LNCaP clone FGC (cell line): ENCODE measurements around the gene BRIP1.

Experiments used
- DNase-seq: peaks from one replicate; pipeline ENCODE4 v3.0.0-alpha.2; 2011; ENCODE audit warnings: low read depth
- H3K4me3 ChIP-seq: 2 replicates; pipeline ENCODE4 v1.5.1; 2011; ENCODE audit warnings: mild to moderate bottlenecking, low read depth, low read length, control low read depth
- TF ChIP-seq, protein P1 (sequence below): IDR thresholded peaks from 2 replicates; pipeline ENCODE4 v1.5.1; 2012; ENCODE audit warnings: mild to moderate bottlenecking; ENCODE audit not compliant: control insufficient read depth, insufficient read depth; ENCODE audit errors: extremely low read depth

Gene BRIP1

GRCh38 chr17:61877837-61878236 lies 14.5 kb upstream of the BRIP1 start:
- no peak for DNase-seq
- TF ChIP-seq, protein P1, sequence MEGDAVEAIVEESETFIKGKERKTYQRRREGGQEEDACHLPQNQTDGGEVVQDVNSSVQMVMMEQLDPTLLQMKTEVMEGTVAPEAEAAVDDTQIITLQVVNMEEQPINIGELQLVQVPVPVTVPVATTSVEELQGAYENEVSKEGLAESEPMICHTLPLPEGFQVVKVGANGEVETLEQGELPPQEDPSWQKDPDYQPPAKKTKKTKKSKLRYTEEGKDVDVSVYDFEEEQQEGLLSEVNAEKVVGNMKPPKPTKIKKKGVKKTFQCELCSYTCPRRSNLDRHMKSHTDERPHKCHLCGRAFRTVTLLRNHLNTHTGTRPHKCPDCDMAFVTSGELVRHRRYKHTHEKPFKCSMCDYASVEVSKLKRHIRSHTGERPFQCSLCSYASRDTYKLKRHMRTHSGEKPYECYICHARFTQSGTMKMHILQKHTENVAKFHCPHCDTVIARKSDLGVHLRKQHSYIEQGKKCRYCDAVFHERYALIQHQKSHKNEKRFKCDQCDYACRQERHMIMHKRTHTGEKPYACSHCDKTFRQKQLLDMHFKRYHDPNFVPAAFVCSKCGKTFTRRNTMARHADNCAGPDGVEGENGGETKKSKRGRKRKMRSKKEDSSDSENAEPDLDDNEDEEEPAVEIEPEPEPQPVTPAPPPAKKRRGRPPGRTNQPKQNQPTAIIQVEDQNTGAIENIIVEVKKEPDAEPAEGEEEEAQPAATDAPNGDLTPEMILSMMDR, result no peak
- H3K4me3 ChIP-seq, result no peak overlapping the region

- TF ChIP-seq, protein P1, result no peak
- no peak overlapping the region for H3K4me3 ChIP-seq
- DNase-seq, result no peak
These were observed 12.5 kb upstream of the BRIP1 start for GRCh38 chr17:61875804-61876203.

- no peak overlapping the region for H3K4me3 ChIP-seq
- TF ChIP-seq, protein P1, result no peak
These were observed 12.0 kb upstream of the BRIP1 start for GRCh38 chr17:61875285-61875684.

DNA sequence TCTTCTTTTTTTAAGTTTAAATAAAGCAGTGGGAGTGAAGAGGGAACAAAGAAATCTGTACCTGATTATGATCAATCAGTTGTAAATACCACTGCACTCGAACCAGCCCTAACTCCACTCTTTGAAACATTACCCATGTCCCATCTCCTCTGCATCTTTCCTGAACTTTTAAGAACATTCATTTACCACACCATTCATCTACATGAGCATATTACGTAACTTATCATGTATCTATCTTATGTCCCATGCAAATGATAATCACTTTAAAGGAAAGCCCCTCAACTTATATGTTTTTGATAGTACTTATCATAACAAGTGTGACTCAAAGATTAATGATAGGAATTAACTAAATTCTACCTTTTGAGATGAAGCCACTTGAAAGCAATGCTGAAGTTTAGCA lies 10.7 kb upstream of the BRIP1 start:
- TF ChIP-seq, protein P1, result no peak
- no peak for DNase-seq
- no peak overlapping the region for H3K4me3 ChIP-seq

More at GRCh38 chr17:61875285-61875684, 12.0 kb upstream of the BRIP1 start:
- DNase-seq, result peak; percentile 81

GRCh38 chr17:61872099-61872498 lies 8.8 kb upstream of the BRIP1 start:
- no peak overlapping the region for H3K4me3 ChIP-seq
- TF ChIP-seq, protein P1, result no peak
- DNase-seq, result no peak

DNA sequence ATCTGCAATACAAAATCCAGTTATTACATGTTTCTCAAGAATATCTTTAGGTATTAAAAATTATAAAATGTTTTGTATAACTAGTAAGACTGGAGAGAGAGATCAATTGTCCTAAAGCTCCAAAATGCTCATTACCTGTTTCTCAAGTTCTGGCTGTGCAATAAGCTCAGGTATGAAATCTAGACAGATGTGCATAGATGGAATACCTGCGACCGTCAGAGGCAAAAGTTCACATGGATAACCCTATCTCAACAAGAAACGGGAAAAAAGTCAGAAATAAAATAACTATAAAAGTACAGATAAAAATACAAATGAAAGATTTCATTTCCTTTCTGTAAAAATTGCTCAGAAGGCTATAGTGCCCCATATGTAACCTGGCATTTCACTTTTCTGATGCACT lies 5.8 kb upstream of the BRIP1 start:
- no peak overlapping the region for H3K4me3 ChIP-seq
- DNase-seq, result no peak
- TF ChIP-seq, protein P1, result no peak

DNA sequence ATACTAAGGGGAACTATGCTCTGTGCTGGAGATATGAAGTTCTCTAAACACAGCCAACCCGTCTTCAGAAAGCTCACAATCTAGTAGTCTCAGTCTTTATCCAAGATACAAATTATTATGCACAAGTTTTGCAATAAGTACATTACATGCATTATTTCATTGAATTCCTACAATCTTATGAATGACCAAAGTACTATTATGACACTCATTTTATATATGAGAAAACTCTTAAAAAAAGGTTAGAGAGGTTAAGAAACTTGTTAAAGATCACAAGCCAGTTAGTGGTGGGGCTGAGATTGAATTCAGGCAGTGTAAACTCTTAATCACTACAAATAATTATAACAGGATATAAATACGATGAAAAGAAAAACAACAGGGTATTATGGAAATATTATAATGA lies 4.7 kb upstream of the BRIP1 start:
- no peak overlapping the region for H3K4me3 ChIP-seq
- no peak for DNase-seq
- TF ChIP-seq, protein P1, result no peak
